PC-9 (cell line): ENCODE results near the gene GPSM1. TPM values are rescaled to one million over a fixed set of nuclear protein-coding genes. Genes with fewer than 3 reads are reported as not detected.

Experiments
- BruUV-seq: library from RNA; stranded (reverse); fragments of 400-500 nt; replicated peaks from 2 replicates; lab custom pipeline; 2021; lab: Mats Ljungman, UMichigan
- CTCF ChIA-PET: fragments of 300-600 bp; sonication (Branson Sonifier 250); formaldehyde crosslinking; loops from one replicate; lab custom pipeline; 2022; ENCODE audit warnings: antibody characterized with exemption; lab: Charles Lee
- POLR2A ChIA-PET: fragments of 300-600 bp; sonication (Branson Sonifier 250); formaldehyde crosslinking; loops from one replicate; lab custom pipeline; 2022; ENCODE audit warnings: antibody characterized with exemption; ENCODE audit not compliant: unreplicated experiment; lab: Charles Lee
- DNase-seq, 2 experiments: peaks; one replicate each; pipeline versions ENCODE4 v3.0.0 to v3.0.0-alpha.2; 2015 to 2022; ENCODE audit warnings: mixed read lengths in 1 of 2
- H2AFZ ChIP-seq: fragments of 200-600 bp; sonication (generic); 2 replicates; pipeline ENCODE4 v1.8.1; 2017; ENCODE audit warnings: antibody characterized with exemption
- H3F3A ChIP-seq: fragments of 200-600 bp; sonication (generic); 2 replicates; pipeline ENCODE4 v1.8.1; 2017; ENCODE audit warnings: antibody characterized with exemption, mild to moderate bottlenecking, low read depth; ENCODE audit not compliant: insufficient read depth
- H3K27ac ChIP-seq: fragments of 200-600 bp; sonication (generic); 2 replicates; pipeline ENCODE4 v1.6.1; 2016; ENCODE audit warnings: mixed run types
- H3K27me3 ChIP-seq: fragments of 200-600 bp; sonication (generic); 2 replicates; pipeline ENCODE4 v1.6.1; 2016; ENCODE audit warnings: low read depth, mixed run types; ENCODE audit not compliant: insufficient read depth
- H3K36me3 ChIP-seq: fragments of 200-600 bp; sonication (generic); 2 replicates; pipeline ENCODE4 v1.6.1; 2016; ENCODE audit warnings: low read depth, mixed run types
- H3K4me1 ChIP-seq: fragments of 200-600 bp; sonication (generic); replicated peaks from 2 replicates; pipeline ENCODE4 v1.6.1; 2016; ENCODE audit warnings: mixed run types; ENCODE audit not compliant: insufficient read depth
- H3K4me2 ChIP-seq: fragments of 200-600 bp; sonication (generic); 2 replicates; pipeline ENCODE4 v1.6.1; 2017; ENCODE audit warnings: mixed run types
- H3K4me3 ChIP-seq: fragments of 200-600 bp; sonication (generic); 2 replicates; pipeline ENCODE4 v1.6.1; 2016; ENCODE audit warnings: mixed run types
- H3K79me2 ChIP-seq: fragments of 200-600 bp; sonication (generic); 2 replicates; pipeline ENCODE4 v1.6.1; 2017; ENCODE audit warnings: low read depth, mixed run types
- H3K9me2 ChIP-seq: fragments of 200-600 bp; sonication (generic); 2 replicates; pipeline ENCODE4 v1.8.1; 2017; ENCODE audit warnings: mild to moderate bottlenecking; ENCODE audit not compliant: insufficient read depth
- H3K9me3 ChIP-seq: fragments of 200-600 bp; sonication (generic); 2 replicates; pipeline ENCODE4 v1.8.1; 2016; ENCODE audit warnings: low read depth; ENCODE audit not compliant: insufficient read depth
- H4K20me1 ChIP-seq: fragments of 200-600 bp; sonication (generic); 2 replicates; pipeline ENCODE4 v1.8.1; 2017; ENCODE audit not compliant: insufficient read depth
- EZH2 ChIP-seq: fragments of 200-600 bp; sonication (generic); IDR thresholded peaks from 2 replicates; pipeline ENCODE4 v1.8.0; 2017; ENCODE audit warnings: antibody characterized with exemption, low read depth
- intact Hi-C: fragments of 100-400 bp; cut with micrococcal nuclease; formaldehyde crosslinking; loops from one replicate; pipeline ENCODE4 v1.10.0; 2022; ENCODE audit not compliant: unreplicated experiment
- total RNA-seq: library from RNA; stranded (reverse); gene quantifications from 2 replicates; pipeline ENCODE4 v1.2.3, GENCODE V29; 2021
- TF ChIP-seq, protein P1 (sequence below): fragments of 200-600 bp; sonication (generic); conservative IDR thresholded peaks from 2 replicates; pipeline ENCODE4 v1.6.1; 2017; ENCODE audit warnings: mixed run types, antibody characterized with exemption, mild to moderate bottlenecking, moderate library complexity

GPSM1 gene
- total RNA-seq, 1 experiment from 2014 or later: 5.5 TPM

DNA sequence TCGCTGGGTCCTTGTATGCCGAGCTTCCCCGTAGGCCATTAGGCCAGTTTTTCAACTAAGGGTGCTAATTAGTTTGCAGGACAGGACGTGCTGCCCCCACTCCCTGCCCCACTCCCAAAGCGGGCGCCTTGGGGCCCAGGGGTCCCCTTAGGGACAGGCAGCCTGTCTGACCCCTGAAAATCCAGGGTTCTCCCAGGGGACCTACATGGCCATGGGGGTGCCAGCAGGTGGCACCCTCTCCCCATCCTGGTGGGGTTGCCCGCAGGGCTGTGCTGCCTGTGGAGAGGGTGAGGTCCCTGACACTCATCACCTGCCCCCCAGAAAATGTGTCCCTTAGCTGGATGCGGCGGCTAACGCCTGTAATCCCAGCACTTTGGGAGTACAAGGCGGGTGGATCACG is 14.9 kb upstream of the GPSM1 start:
- H3K9me2 ChIP-seq: no peaks in the 10 kb centered on the region
- ChIA-PET CTCF (interaction anchor here (0.8 to 1.0 kb wide), 2 partner anchors 11 to 313 kb away, joined by 3 to 4 read pairs; no protein-coding TSS in a partner anchor), POLR2A (no interaction called here)
- no peaks in the 10 kb centered on the region for H3K79me2 ChIP-seq
- no peak overlapping the region for H3K27ac ChIP-seq
- DNase-seq: peak in 1 of 2 experiments; percentile 69
- peaks cover 17% of the 10 kb centered on the region for H3F3A ChIP-seq
- no peaks in the 10 kb centered on the region for H3K9me3 ChIP-seq
- H3K4me2 ChIP-seq: no peak overlapping the region
- peaks cover 7% of the 10 kb centered on the region; the same call in 1 of the 2 replicates for H3K27me3 ChIP-seq
- no TSS peak for BruUV-seq
- H2AFZ ChIP-seq: no peak overlapping the region
- H4K20me1 ChIP-seq: no peaks in the 10 kb centered on the region
- H3K36me3 ChIP-seq: no peaks in the 10 kb centered on the region
- no peak overlapping the region for H3K4me3 ChIP-seq
- TF ChIP-seq EZH2: no peak
- TF ChIP-seq, protein P1, sequence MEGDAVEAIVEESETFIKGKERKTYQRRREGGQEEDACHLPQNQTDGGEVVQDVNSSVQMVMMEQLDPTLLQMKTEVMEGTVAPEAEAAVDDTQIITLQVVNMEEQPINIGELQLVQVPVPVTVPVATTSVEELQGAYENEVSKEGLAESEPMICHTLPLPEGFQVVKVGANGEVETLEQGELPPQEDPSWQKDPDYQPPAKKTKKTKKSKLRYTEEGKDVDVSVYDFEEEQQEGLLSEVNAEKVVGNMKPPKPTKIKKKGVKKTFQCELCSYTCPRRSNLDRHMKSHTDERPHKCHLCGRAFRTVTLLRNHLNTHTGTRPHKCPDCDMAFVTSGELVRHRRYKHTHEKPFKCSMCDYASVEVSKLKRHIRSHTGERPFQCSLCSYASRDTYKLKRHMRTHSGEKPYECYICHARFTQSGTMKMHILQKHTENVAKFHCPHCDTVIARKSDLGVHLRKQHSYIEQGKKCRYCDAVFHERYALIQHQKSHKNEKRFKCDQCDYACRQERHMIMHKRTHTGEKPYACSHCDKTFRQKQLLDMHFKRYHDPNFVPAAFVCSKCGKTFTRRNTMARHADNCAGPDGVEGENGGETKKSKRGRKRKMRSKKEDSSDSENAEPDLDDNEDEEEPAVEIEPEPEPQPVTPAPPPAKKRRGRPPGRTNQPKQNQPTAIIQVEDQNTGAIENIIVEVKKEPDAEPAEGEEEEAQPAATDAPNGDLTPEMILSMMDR: peak; percentile 77
- H3K4me1 ChIP-seq: peaks cover 10% of the 10 kb centered on the region
- intact Hi-C loops: loop anchor here (1.0 to 10.0 kb wide), 4 partner anchors 60 to 322 kb away; partner anchors contain the start of genes CARD9 and SNAPC4

DNA sequence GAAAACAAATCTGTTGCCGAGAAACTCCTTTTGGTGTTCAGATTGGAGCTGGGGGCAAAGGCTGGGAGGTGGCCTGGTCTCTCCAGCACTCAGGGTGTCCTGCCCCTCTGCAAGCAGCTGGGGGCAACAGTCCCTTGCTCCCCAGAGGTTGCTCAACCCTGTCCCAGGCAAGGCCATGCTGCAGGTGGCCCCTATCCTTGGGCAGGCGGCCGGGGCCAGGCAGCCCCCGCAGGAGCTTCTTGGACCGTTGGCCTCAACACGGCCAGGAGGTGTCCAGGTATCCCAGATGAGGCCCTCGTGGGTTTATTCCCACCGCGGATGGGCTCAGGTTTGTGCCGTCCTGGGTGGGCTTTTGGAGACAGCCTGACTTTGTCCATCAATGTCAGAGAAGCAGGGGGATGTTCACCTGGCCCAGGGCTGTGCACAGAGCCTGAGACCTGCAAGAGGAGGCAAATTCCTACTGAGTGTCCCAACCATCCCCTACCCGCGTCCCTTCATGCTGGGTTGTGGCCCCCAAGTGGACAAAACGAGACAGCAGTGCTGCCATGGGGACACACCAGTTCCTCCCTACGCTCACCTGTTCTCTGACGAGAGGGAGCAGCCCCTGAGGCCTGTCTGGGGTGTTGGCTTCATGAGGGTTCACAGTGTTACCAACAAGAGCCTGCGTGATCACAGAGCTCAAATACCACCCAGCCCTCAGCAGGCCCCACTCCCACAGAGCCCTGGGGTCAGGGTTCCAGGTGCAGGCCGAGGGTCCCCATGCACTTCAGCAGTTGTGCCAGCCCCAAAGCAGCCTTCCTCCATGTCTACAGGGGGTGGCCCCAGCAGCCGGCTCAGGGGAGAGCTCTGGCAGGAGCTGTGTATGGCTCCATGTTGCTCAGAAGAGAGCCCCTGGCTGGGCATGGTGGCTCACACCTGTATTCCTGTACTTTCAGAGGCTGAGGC is 14.0 kb upstream of the GPSM1 start:
- peaks cover 11% of the 10 kb centered on the region for H3F3A ChIP-seq
- no peaks in the 10 kb centered on the region for H3K36me3 ChIP-seq
- no peaks in the 10 kb centered on the region for H3K9me3 ChIP-seq
- no peaks in the 10 kb centered on the region for H3K9me2 ChIP-seq
- TF ChIP-seq, protein P1: no peak
- TF ChIP-seq EZH2: no peak
- BruUV-seq: no TSS peak
- DNase-seq: no peak
- H3K4me1 ChIP-seq: peaks cover 10% of the 10 kb centered on the region
- no peak overlapping the region for H3K4me3 ChIP-seq
- POLR2A ChIA-PET: no interaction called here
- H3K79me2 ChIP-seq: no peaks in the 10 kb centered on the region
- peaks cover 7% of the 10 kb centered on the region; the same call in 1 of the 2 replicates for H3K27me3 ChIP-seq
- no peak overlapping the region for H2AFZ ChIP-seq
- H3K4me2 ChIP-seq: no peak overlapping the region
- H3K27ac ChIP-seq: no peak overlapping the region
- intact Hi-C loops: loop anchor here (2.0 to 10.0 kb wide), 3 partner anchors 59 to 321 kb away; partner anchors contain the start of gene CARD9
- CTCF ChIA-PET: interaction anchor here (0.6 to 1.0 kb wide), 3 partner anchors 10 to 312 kb away, joined by 3 to 4 read pairs (median 3); no protein-coding TSS in a partner anchor
- no peaks in the 10 kb centered on the region for H4K20me1 ChIP-seq

DNA sequence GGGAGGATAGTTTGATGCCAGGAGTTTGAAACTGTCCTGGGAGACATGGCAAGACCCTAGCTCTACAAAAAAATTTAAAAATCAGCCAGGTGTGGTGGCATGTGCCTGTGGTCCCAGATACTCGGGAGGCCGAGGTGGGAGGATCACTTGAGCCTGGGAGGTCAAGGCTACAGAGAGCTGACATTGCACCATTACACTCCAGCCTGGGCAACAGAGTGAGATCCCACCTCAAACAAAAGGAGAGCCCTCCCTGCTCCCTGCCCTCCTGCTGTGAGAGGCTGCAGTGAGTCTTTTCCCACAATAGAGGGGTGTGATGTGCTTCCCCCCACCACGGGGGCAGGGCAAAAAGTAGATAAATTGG is 13.3 kb upstream of the GPSM1 start:
- TF ChIP-seq, protein P1: no peak
- no peak for TF ChIP-seq EZH2
- H3K36me3 ChIP-seq: no peaks in the 10 kb centered on the region
- intact Hi-C loops: loop anchor here (5.0 to 10.0 kb wide), 2 partner anchors 58 to 321 kb away; partner anchors contain the start of gene CARD9
- no peaks in the 10 kb centered on the region for H3K79me2 ChIP-seq
- ChIA-PET CTCF (no interaction called here), POLR2A (no interaction called here)
- no peaks in the 10 kb centered on the region for H3K9me3 ChIP-seq
- H4K20me1 ChIP-seq: no peaks in the 10 kb centered on the region
- no peak for DNase-seq
- peaks cover 6% of the 10 kb centered on the region; the same call in 1 of the 2 replicates for H3F3A ChIP-seq
- H3K27me3 ChIP-seq: peaks cover 7% of the 10 kb centered on the region; the same call in 1 of the 2 replicates
- no peaks in the 10 kb centered on the region for H3K9me2 ChIP-seq
- H3K4me2 ChIP-seq: no peak overlapping the region
- no peak overlapping the region for H2AFZ ChIP-seq
- no peak overlapping the region for H3K4me3 ChIP-seq
- BruUV-seq: no TSS peak
- H3K27ac ChIP-seq: no peak overlapping the region
- H3K4me1 ChIP-seq: peaks cover 10% of the 10 kb centered on the region
